Stimulated activated CD4-positive, alpha-beta T cell treated with anti-CD3 and anti-CD28 coated beads, TNF-alpha, amount 100 ng/mL, for 1 hour (primary cell): Measurements from ENCODE around the gene PTPN7.

Source experiments
- DNase-seq, 3 donors: peaks; one replicate each; pipeline ENCODE4 v3.0.0-alpha.2; 2020; ENCODE audit warnings: low read depth in 3 of 3, low spot score in 1 of 3

The PTPN7 gene

DNA sequence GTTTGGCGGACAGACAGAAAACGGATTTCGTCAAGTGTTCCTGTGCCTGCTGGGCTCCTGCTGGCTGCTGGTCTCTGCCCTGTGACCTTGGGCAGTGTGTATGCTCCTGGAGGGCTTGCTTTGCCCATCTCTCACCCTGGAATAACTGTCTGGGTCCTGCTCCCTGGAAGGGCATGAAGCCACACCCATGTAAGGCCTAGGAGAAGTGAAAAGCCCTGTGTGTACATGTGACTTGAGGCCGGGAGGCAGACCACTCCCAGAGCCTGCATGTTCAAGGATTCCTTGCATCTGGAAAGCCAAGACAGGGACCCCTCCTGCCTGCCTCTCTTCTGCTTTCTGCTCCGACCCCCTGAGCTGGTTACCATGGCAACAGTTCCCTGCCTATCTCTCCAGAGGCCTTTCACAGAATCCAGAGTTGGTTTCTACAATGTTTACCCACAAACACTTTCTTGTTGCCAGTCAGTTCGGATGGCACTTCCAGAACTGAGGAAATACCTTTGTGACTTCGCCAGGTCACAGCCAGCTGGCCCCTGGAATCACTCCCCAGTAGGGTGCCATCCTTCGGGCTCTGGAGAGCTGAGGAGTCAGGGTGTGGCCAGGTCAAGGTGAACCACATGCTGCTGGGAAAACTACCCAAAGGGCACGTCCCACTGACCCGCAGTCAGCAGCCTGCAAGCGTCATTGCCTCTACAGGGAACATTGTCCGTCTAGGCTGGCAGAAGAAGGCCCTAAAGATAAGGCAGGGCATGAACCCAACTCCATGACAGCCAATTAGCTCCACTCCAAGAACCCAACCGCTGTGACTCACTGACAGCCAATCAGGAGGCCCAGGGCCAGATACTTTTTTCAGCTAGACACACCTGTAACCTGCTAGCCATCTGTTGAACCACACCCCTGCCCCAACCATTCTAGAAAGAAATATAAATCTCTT, 52.3 kb downstream of the PTPN7 start:
- DNase-seq = no peak

DNA sequence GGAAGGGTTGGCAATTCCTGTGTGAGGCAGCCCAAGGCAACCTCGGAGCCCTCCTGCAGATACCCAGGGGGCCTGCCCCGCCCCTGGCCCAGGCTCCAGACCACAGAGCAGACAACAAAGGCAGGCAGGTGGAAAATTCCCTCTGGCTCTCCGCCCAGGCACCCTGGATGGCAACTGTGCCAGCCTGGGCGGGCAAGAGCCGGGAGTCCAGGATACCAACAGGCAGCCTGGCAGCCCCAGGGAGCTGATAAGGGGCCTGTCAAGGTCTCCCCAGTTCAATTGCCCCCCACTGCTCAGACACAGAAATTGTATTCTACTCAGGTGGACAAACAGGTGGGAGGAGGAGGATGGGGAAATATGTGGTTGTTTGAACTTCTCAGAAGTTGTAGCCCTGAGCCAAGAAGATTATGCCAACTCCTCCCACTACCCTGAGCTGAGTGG, 53.1 kb downstream of the PTPN7 start:
- DNase-seq = no peak

DNA sequence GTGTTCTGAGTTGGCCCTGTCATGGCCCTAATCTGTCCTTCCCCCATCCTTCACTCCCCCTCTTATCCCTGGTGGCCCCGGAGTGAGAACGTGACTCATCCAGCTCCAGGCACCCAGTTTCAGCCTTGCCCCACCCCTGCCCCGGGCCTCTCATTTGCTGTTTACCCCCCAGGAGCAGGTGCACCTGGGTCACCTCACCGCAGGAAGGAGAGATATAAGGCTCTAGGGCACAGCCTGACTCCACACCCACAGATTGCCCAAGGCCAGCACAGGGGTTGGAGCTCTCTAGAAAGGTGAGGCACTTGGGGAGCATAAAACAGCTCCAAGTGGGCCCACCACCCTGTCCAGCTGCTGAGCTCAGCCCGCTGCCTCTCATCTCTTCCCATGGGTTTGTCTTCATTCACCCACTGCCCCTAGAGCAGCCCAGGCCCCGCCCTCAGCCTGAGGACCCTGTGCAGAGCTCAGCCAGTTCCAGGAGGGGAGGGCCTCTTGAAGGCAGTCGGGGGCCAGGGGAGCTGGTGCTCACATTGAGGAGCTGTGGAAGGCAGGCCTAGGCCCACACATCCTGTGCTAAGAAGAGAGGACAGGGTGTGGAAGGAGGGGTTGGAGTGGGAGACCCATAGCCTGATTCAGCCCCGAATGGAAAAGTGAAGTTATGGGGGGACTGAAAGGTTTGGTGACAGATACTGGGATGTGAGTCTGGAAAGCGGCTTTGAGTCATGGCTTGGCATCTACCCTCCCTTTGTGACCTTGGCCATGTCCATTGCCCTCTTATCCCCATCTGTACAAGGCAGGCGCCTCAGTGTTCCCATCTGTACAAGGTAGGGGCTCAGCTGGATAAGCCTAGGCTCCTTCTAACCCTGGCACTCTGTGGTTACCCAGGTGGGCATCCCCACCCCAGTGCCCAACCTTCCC, 53.8 kb downstream of the PTPN7 start:
- no peak for DNase-seq

DNA sequence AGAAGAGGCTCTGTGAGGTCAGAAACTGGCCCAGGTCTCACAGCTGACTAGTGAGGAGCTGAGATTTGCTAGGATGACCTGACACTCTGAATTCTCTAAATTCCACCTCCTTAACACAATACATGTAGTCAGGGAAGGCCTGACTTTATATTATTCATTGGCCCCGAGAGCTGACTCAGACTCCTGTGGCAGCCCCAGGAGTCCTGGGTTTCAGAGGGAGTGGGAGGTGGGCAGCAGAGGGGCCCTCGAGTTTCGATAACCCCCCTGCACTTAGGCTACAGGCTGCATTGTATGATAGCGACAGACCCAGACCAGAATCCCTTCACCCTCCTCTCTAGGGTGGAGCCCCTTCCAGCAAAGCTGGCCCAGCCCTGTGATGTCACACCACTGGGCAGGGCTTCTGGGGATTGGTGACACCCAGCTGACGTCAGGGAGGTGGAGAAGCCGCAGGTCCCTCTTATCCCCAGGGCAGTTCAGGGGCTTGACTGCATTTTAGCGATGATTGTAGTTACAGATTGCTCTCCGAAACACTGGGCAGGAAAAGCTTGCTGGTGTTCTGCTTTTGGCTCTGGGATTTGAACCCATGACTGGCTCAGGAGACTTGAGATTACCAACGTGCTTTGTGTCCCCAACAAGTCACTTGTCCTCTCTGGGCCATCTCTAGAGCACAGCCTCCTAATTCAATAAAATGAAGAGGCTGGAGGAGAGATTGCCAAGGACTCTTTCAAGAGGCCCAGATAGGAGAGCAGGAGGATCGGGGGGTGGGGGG, 54.6 kb downstream of the PTPN7 start:
- no peak for DNase-seq

DNA sequence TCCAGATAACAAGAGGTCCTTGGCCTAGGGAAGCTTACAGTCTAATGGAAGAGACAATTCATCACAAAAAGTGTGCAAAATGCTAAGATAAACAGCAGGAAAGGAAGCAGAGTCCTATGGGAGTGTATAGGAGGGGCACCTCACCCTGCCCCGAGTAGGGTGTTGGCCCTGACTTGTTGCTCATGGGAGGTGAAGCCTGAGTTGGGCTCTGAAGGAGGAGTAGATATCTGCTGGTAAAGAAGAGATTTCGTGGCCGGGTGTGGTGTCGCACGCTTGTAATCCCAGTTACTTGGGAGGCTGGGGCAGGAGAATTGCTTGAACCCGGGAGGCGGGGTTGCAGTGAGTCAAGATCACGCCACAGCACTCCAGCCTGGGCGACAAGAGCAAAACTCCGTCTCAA, 56.3 kb downstream of the PTPN7 start:
- no peak for DNase-seq

DNA sequence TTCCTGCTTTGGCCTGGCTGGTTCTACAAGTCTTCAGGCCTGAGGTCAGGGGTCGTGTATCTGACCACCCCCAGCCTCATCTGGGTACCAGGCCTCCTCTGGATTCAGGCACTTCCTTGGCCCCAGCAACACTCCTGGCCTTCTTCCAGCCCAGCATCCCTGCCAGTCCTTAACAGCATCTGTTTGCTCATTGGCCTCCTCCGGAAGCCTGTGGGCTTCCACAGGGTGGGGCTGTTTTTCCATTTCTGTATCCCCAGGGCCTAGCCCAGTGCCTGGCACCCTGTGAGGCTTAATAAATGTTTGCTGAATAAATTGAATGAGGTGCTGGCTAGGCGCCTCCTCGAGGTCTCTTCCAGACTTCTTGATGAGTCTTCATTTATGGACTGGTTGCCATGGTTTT, 59.2 kb downstream of the PTPN7 start:
- no peak for DNase-seq
